K562 (cell line): ENCODE results near the gene ANO10. TPM values are rescaled to one million over a fixed set of nuclear protein-coding genes. Genes with fewer than 3 reads are reported as not detected.

Source experiments
- ATF2 ChIP-seq: sonication (generic); formaldehyde crosslinking; IDR thresholded peaks from 2 replicates; pipeline ENCODE4 v1.8.1; 2022; ENCODE audit warnings: missing genetic modification reagents
- CEBPG ChIP-seq, 3 experiments: fragments of 200-800 bp in 1 of 3; sonication (Bioruptor generic) in 1 of 3; sonication (generic) in 1 of 3; formaldehyde crosslinking in 1 of 3; IDR thresholded peaks in 2 of 3; conservative IDR thresholded peaks in 1 of 3; 2 replicates each; pipeline versions ENCODE4 v1.6.1 to v1.8.0; 2016 to 2022; ENCODE audit warnings: missing compliant biosample characterization in 2 of 3, missing genetic modification characterization in 2 of 3, mild to moderate bottlenecking in 1 of 3, missing genetic modification reagents in 1 of 3
- CHCHD3 ChIP-seq: fragments of 250-450 bp; sonication (Bioruptor Pico); IDR thresholded peaks from 2 replicates; pipeline ENCODE4 v2.1.2; 2022; ENCODE audit warnings: mild to moderate bottlenecking
- ESRRB ChIP-seq: fragments of 250-450 bp; sonication (Bioruptor Pico); IDR thresholded peaks from 2 replicates; pipeline ENCODE4 v1.5.0; 2020; ENCODE audit warnings: mild to moderate bottlenecking, moderate library complexity, borderline replicate concordance
- FOXJ2 ChIP-seq: fragments of 200-800 bp; sonication (Bioruptor generic); IDR thresholded peaks from 2 replicates; pipeline ENCODE4 v1.6.1; 2016; ENCODE audit warnings: missing genetic modification characterization, missing compliant biosample characterization
- GTF2A2 ChIP-seq: IDR thresholded peaks from 2 replicates; pipeline ENCODE4 v1.6.1; 2016; ENCODE audit warnings: mild to moderate bottlenecking, missing genetic modification characterization, missing compliant biosample characterization
- KLF10 ChIP-seq: fragments of 250-450 bp; sonication (Bioruptor Pico); IDR thresholded peaks from 2 replicates; pipeline ENCODE4 v1.6.1; 2021; ENCODE audit warnings: matching md5 sums
- MCM7 ChIP-seq, 2 experiments: fragments of 450-650 bp; IDR thresholded peaks; 2 replicates each; pipeline ENCODE4 v1.6.1; 2016 to 2018
- NFATC3 ChIP-seq: fragments of 450-650 bp; IDR thresholded peaks from 2 replicates; pipeline ENCODE4 v1.6.1; 2017; ENCODE audit warnings: mild to moderate bottlenecking
- NFIC ChIP-seq: fragments of 450-650 bp; IDR thresholded peaks from 2 replicates; pipeline ENCODE4 v1.6.1; 2017; ENCODE audit warnings: mild to moderate bottlenecking, inconsistent platforms
- NKRF ChIP-seq: fragments of 450-650 bp; IDR thresholded peaks from 2 replicates; pipeline ENCODE4 v1.6.1; 2016; ENCODE audit warnings: borderline replicate concordance
- PHF21A ChIP-seq: fragments of 450-650 bp; IDR thresholded peaks from 2 replicates; pipeline ENCODE4 v1.6.1; 2017; ENCODE audit warnings: low read depth, borderline replicate concordance
- POLR3A ChIP-seq: IDR thresholded peaks from 2 replicates; pipeline ENCODE4 v1.6.1; 2011; ENCODE audit warnings: borderline replicate concordance, mild to moderate bottlenecking, moderate library complexity; ENCODE audit not compliant: insufficient read length, insufficient read depth; ENCODE audit errors: extremely low read depth
- SMARCA4 ChIP-seq: fragments of 450-650 bp; IDR thresholded peaks from 2 replicates; pipeline ENCODE4 v1.6.1; 2016
- SREBF1 ChIP-seq: fragments of 150-350 bp; IDR thresholded peaks from 2 replicates; pipeline ENCODE4 v1.6.1; 2014; ENCODE audit warnings: antibody characterized with exemption, low read depth, low read length, borderline replicate concordance
- STAG1 ChIP-seq: sonication (generic); formaldehyde crosslinking; IDR thresholded peaks from 2 replicates; pipeline ENCODE4 v1.5.0; 2020; ENCODE audit warnings: missing genetic modification reagents, borderline replicate concordance
- ZBTB1 ChIP-seq: sonication (generic); formaldehyde crosslinking; IDR thresholded peaks from 2 replicates; pipeline ENCODE4 v1.8.1; 2023; ENCODE audit warnings: missing genetic modification reagents, low read depth, mild to moderate bottlenecking, borderline replicate concordance
- ZNF239 ChIP-seq: fragments of 250-450 bp; sonication (Bioruptor Pico); IDR thresholded peaks from 2 replicates; pipeline ENCODE4 v1.4.0; 2020; ENCODE audit warnings: mild to moderate bottlenecking
- ZNF408 ChIP-seq: fragments of 250-450 bp; sonication (Bioruptor Pico); IDR thresholded peaks from 2 replicates; pipeline ENCODE4 v1.4.0; 2020; ENCODE audit warnings: low read depth, mild to moderate bottlenecking, moderate library complexity
- polyA plus RNA-seq, 8 experiments: library from polyadenylated mRNA; depleted of rRNA in 4 of 8; stranded (reverse) in 5 of 8; unstranded in 3 of 8; fragments of >200 nt; fragmentation: Nextera tagmentation in 2 of 8; fragmentation: Illumina TruSeq in 1 of 8; extraction: Ambion mirVana in 2 of 8; extraction: Trizol in 1 of 8; gene quantifications; 2 replicates each; pipeline versions ENCODE4 v1.2.1 to v1.2.3, GENCODE V29; 2011 to 2014; ENCODE audit warnings: inconsistent platforms in 1 of 8, missing spikeins in 1 of 8
- total RNA-seq, 7 experiments: library from RNA; depleted of rRNA in 6 of 7; stranded (reverse); fragments of >200 nt in 6 of 7; fragmentation: Illumina TruSeq in 2 of 7; extraction: Trizol in 2 of 7; gene quantifications; 2 replicates each; pipeline versions ENCODE4 v1.2.1 to v1.2.3, GENCODE V29; 2011 to 2021; ENCODE audit warnings: low replicate concordance in 1 of 7
- TF ChIP-seq, protein P1 (sequence below): sonication (generic); formaldehyde crosslinking; IDR thresholded peaks from 2 replicates; pipeline ENCODE4 v1.8.0; 2022; ENCODE audit warnings: mild to moderate bottlenecking, missing genetic modification reagents
- TF ChIP-seq, protein P2 (sequence below): sonication (generic); formaldehyde crosslinking; IDR thresholded peaks from 2 replicates; pipeline ENCODE4 v1.8.1; 2022; ENCODE audit warnings: missing genetic modification reagents
- TF ChIP-seq, protein P3 (sequence below): fragments of 250-450 bp; sonication (Bioruptor Pico); IDR thresholded peaks from 2 replicates; pipeline ENCODE4 v1.6.1; 2021; ENCODE audit warnings: mild to moderate bottlenecking

Gene ANO10
- total and polyA plus RNA-seq, 9 of the 15 experiments (the other 6 are each of a cell fraction or from before 2014, with no cell fraction given): 6.4 to 46.0 (median 32.3) TPM

- no peak for TF ChIP-seq ZNF408
- peak; percentile 73; the same call in 1 of the 2 replicates for TF ChIP-seq KLF10 (CRISPR knock-in tag)
- TF ChIP-seq ESRRB: peak; percentile 91
- TF ChIP-seq, protein P1, sequence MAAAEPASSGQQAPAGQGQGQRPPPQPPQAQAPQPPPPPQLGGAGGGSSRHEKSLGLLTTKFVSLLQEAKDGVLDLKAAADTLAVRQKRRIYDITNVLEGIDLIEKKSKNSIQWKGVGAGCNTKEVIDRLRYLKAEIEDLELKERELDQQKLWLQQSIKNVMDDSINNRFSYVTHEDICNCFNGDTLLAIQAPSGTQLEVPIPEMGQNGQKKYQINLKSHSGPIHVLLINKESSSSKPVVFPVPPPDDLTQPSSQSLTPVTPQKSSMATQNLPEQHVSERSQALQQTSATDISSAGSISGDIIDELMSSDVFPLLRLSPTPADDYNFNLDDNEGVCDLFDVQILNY (CRISPR knock-in tag): 0 out of 2 replicates have a peak, but pooled peaks have one; percentile 28
- TF ChIP-seq NFIC: no peak
- TF ChIP-seq ATF2 (CRISPR knock-in tag): no peak
- TF ChIP-seq, protein P2, sequence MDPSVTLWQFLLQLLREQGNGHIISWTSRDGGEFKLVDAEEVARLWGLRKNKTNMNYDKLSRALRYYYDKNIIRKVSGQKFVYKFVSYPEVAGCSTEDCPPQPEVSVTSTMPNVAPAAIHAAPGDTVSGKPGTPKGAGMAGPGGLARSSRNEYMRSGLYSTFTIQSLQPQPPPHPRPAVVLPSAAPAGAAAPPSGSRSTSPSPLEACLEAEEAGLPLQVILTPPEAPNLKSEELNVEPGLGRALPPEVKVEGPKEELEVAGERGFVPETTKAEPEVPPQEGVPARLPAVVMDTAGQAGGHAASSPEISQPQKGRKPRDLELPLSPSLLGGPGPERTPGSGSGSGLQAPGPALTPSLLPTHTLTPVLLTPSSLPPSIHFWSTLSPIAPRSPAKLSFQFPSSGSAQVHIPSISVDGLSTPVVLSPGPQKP (CRISPR knock-in tag): no peak
- TF ChIP-seq NKRF: peak; percentile 34; the same call in 1 of the 2 replicates
- TF ChIP-seq CEBPG (CRISPR knock-in tag; IDR thresholded peaks at IDR 0.05): no peak
- TF ChIP-seq CEBPG (tag; conservative IDR thresholded peaks at IDR 0.05 in 1 of 2, IDR thresholded peaks at IDR 0.05 in 1 of 2): peak in 1 of 2 experiments; percentile 27; a peak in 1 of 4 replicates
- no peak for TF ChIP-seq POLR3A
- no peak for TF ChIP-seq MCM7 (IDR thresholded peaks at IDR 0.05)
- TF ChIP-seq ZBTB1 (CRISPR knock-in tag): no peak
- TF ChIP-seq, protein P3, sequence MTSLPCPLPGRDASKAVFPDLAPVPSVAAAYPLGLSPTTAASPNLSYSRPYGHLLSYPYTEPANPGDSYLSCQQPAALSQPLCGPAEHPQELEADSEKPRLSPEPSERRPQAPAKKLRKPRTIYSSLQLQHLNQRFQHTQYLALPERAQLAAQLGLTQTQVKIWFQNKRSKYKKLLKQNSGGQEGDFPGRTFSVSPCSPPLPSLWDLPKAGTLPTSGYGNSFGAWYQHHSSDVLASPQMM (CRISPR knock-in tag): no peak
- no peak for TF ChIP-seq SREBF1
- peak; percentile 63; the same call in 1 of the 2 replicates for TF ChIP-seq SMARCA4
- no peak for TF ChIP-seq PHF21A
- peak; percentile 93 for TF ChIP-seq CHCHD3 (CRISPR knock-in tag)
- peak; percentile 94 for TF ChIP-seq ZNF239
- peak; percentile 96 for TF ChIP-seq GTF2A2 (tag)
- TF ChIP-seq FOXJ2 (tag): peak; percentile 95
- TF ChIP-seq NFATC3: no peak
- TF ChIP-seq STAG1: no peak
Observed at GRCh38 chr3:43584043-43584826, 37.6 kb downstream of the ANO10 start (continued).
